ENCODE measurements around the gene MCTP1. TPM values are rescaled to one million over a fixed set of nuclear protein-coding genes. Genes with fewer than 3 reads are reported as not detected.

Gene MCTP1
- total RNA-seq, 4 donors from 2014 or later = 3.5 to 19.8 (median 5.8) TPM

DNA sequence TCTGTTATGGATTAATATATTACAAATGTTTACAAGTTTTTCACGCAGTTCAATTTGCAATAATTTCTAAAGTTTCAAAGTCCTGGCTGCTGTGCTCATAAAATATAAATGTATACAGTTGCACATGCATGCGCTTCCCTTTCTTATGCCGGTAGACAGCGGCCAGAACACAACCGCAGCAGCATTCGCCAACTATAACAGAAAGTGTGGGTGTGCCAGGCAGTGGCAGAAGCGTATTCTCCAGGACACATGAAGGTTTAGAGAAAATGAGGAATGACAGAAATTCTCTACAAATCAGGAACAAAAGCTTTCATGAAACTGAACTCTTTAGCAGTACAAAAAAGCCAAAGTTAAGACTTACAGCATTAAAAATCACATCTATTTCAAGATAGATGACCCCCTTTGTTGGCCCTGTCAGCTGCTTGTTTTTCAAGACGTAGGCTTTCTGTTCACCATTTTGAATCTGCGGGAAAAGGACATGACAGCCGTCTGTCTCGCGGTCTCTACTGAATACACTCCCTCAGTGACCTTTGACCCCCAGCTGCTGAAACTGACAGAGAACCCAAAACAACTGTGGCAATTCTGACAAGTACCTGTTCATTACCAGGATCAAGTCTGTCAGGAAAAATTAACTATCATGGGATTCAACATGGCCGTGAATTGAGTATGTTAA, 414.2 kb downstream of the MCTP1 start:
- H3K27me3 ChIP-seq = no peaks in the 10 kb centered on the region
- H3K4me3 ChIP-seq = no peak overlapping the region
- DNase-seq = no peak
- no peaks in the 10 kb centered on the region for H3K9me3 ChIP-seq
- no peak overlapping the region for H3K27ac ChIP-seq
- H3K4me1 ChIP-seq = no peaks in the 10 kb centered on the region
- intact Hi-C loops (cut with DNase I) = no loop called here
- 70 to 74% methylated on average over 13 of the region's 13 CpGs for WGBS, 2 donors
- no peaks in the 10 kb centered on the region for H3K36me3 ChIP-seq
- TF ChIP-seq POLR2A (IDR thresholded peaks at IDR 0.05) = no peak
- TF ChIP-seq, protein P1, sequence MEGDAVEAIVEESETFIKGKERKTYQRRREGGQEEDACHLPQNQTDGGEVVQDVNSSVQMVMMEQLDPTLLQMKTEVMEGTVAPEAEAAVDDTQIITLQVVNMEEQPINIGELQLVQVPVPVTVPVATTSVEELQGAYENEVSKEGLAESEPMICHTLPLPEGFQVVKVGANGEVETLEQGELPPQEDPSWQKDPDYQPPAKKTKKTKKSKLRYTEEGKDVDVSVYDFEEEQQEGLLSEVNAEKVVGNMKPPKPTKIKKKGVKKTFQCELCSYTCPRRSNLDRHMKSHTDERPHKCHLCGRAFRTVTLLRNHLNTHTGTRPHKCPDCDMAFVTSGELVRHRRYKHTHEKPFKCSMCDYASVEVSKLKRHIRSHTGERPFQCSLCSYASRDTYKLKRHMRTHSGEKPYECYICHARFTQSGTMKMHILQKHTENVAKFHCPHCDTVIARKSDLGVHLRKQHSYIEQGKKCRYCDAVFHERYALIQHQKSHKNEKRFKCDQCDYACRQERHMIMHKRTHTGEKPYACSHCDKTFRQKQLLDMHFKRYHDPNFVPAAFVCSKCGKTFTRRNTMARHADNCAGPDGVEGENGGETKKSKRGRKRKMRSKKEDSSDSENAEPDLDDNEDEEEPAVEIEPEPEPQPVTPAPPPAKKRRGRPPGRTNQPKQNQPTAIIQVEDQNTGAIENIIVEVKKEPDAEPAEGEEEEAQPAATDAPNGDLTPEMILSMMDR (IDR thresholded peaks at IDR 0.05) = no peak

DNA sequence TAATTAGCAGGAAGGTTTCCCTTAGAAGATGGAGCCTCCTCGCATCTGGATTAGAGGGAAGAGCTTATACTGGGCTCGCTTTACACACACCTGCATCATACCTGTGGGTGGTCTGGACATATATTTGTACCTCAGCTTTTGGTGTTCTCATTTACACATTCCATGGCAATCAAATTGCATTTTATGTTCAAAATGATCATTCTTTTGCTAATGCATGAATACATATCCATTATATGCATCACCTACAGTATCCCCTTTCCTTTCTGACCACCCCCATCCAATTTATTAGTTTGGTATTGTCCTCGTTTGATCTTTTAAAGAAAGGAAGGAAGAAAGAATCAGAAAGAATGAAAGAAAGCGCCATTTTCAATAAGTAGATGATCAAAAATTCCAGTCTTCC, 415.0 kb downstream of the MCTP1 start:
- WGBS, 2 donors = 70 to 80% methylated on average over 4 of the region's 4 CpGs
- no peak for TF ChIP-seq POLR2A (IDR thresholded peaks at IDR 0.05)
- TF ChIP-seq, protein P1 (IDR thresholded peaks at IDR 0.05) = no peak
- intact Hi-C loops (cut with DNase I) = no loop called here

DNA sequence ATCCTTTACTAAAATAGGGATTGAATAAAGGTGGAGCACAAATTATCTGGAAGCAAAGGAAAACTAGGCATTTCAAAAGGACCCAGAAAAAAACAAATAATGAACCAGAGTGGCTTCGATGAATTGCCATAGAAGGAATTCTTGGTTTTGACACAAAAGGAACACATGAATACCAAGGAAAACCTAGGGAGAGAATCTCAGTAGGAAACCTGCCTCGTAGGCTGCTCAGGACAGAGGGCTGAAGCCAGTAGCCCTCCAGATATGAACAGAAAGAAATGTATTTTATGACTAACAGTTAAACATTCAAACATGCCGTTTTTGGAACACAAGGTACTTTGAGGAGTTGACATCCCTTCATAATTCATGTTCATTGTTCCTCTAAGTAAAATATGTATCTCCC, 420.9 kb downstream of the MCTP1 start:
- intact Hi-C loops (cut with DNase I) = no loop called here

More for the DNA sequence above, 415.0 kb downstream of the MCTP1 start:
- Histone ChIP-seq H3K36me3 (no peaks in the 10 kb centered on the region), H3K4me1 (no peaks in the 10 kb centered on the region), H3K9me3 (no peaks in the 10 kb centered on the region), H3K27ac (no peak overlapping the region), H3K4me3 (no peak overlapping the region), H3K27me3 (no peaks in the 10 kb centered on the region)
- DNase-seq = no peak

DNA sequence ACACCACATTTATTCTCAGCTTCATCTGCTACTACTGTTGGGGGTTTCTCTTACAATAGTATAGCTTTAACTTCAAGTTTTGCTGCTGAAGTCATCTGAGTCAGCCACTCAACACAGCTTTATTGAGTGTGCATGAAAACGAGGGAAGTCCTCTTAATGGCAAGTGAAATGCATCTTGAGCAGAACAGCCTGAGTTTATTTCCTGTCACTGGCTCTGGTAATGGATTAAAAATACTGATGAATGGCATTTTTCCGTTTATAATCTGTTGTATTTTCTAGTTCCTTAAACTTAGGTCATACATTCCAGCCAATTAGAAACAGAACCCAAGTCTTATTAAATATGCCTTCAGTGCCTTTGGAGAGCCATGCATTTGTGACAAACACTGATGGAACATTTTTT, 427.8 kb downstream of the MCTP1 start:
- intact Hi-C loops (cut with DNase I) = no loop called here
- Histone ChIP-seq H3K27ac (no peak overlapping the region), H3K27me3 (no peaks in the 10 kb centered on the region), H3K9me3 (no peaks in the 10 kb centered on the region), H3K4me3 (no peak overlapping the region), H3K4me1 (no peaks in the 10 kb centered on the region), H3K36me3 (no peaks in the 10 kb centered on the region)
- TF ChIP-seq, protein P1 (IDR thresholded peaks at IDR 0.05) = no peak
- TF ChIP-seq POLR2A (IDR thresholded peaks at IDR 0.05) = no peak
- no peak for DNase-seq
- 20 to 28% methylated on average over 2 of the region's 2 CpGs for WGBS, 2 donors

More for the DNA sequence above, 420.9 kb downstream of the MCTP1 start:
- Histone ChIP-seq H3K4me3 (no peak overlapping the region), H3K4me1 (no peaks in the 10 kb centered on the region), H3K27me3 (no peaks in the 10 kb centered on the region), H3K27ac (no peak overlapping the region), H3K36me3 (no peaks in the 10 kb centered on the region), H3K9me3 (no peaks in the 10 kb centered on the region)
- WGBS, 2 donors = 38 to 41% methylated on average over 3 of the region's 3 CpGs
- TF ChIP-seq, protein P1 (IDR thresholded peaks at IDR 0.05) = no peak
- TF ChIP-seq POLR2A (IDR thresholded peaks at IDR 0.05) = no peak
- no peak for DNase-seq

- Histone ChIP-seq H3K4me1 (no peaks in the 10 kb centered on the region), H3K36me3 (no peaks in the 10 kb centered on the region), H3K27me3 (no peaks in the 10 kb centered on the region), H3K27ac (no peak overlapping the region), H3K9me3 (no peaks in the 10 kb centered on the region), H3K4me3 (no peak overlapping the region)
- no peak for DNase-seq
- intact Hi-C loops (cut with DNase I) = no loop called here
- WGBS, 2 donors = 35 to 55% methylated on average over 3 of the region's 3 CpGs
- TF ChIP-seq, protein P1 (IDR thresholded peaks at IDR 0.05) = no peak
- TF ChIP-seq POLR2A (IDR thresholded peaks at IDR 0.05) = no peak
Measured at GRCh38 chr5:94856257-94856800, 428.6 kb downstream of the MCTP1 start.
